Natural killer cell (primary cell): Measurements from ENCODE around the gene LCNL1. TPM values are rescaled to one million over a fixed set of nuclear protein-coding genes. Genes with fewer than 3 reads are reported as not detected.

Source experiments
- ATAC-seq, 3 donors: fragments of 150-1000 bp in 2 of 3; fragments of 200-7000 bp in 1 of 3; cut with Tn5 transposase; 1 replicate in 1 of 3; 2 replicates in 2 of 3; pipeline ENCODE4 v1.10.0; 2021; ENCODE audit warnings: mild to moderate bottlenecking in 2 of 3, moderate library complexity in 2 of 3
- DNase-seq, 2 donors: peaks; one replicate each; pipeline versions ENCODE4 v3.0.0 to v3.0.0-alpha.2; 2013 to 2021; ENCODE audit warnings: mixed read lengths in 1 of 2
- H3K27ac ChIP-seq: one replicate; pipeline ENCODE4 v1.5.1; 2013; ENCODE audit warnings: mild to moderate bottlenecking, low read length
- H3K27me3 ChIP-seq: one replicate; pipeline ENCODE4 v1.6.1; 2013; ENCODE audit warnings: low read length; ENCODE audit not compliant: control insufficient read depth, insufficient read depth
- H3K36me3 ChIP-seq: one replicate; pipeline ENCODE4 v1.6.1; 2013; ENCODE audit warnings: low read length; ENCODE audit not compliant: control insufficient read depth, insufficient read depth
- H3K4me1 ChIP-seq: one replicate; pipeline ENCODE4 v1.6.1; 2013; ENCODE audit warnings: low read length; ENCODE audit not compliant: control insufficient read depth, insufficient read depth
- H3K4me3 ChIP-seq: one replicate; pipeline ENCODE4 v1.5.1; 2013; ENCODE audit warnings: low read length
- H3K9me3 ChIP-seq: one replicate; pipeline ENCODE4 v1.6.1; 2013; ENCODE audit warnings: low read length; ENCODE audit not compliant: control insufficient read depth, insufficient read depth
- H3K27ac Mint-ChIP-seq, 2 donors: one replicate each; pipeline ENCODE4 v1.8.0; 2022; ENCODE audit warnings: mild to moderate bottlenecking in 2 of 2, mixed read lengths in 2 of 2, moderate library complexity in 1 of 2
- H3K27me3 Mint-ChIP-seq, 2 donors: one replicate each; pipeline ENCODE4 v1.8.0; 2022; ENCODE audit warnings: low read depth in 2 of 2, mixed read lengths in 2 of 2
- H3K36me3 Mint-ChIP-seq: one replicate; pipeline ENCODE4 v1.8.0; 2022; ENCODE audit warnings: mixed read lengths
- H3K4me1 Mint-ChIP-seq, 2 donors: one replicate each; pipeline ENCODE4 v1.8.0; 2022; ENCODE audit warnings: mixed read lengths in 2 of 2
- H3K4me3 Mint-ChIP-seq: one replicate; pipeline ENCODE4 v1.8.0; 2022; ENCODE audit warnings: mild to moderate bottlenecking, moderate library complexity, mixed read lengths
- H3K9me3 Mint-ChIP-seq, 2 donors: one replicate each; pipeline ENCODE4 v1.8.0; 2022; ENCODE audit warnings: mixed read lengths in 2 of 2
- CTCF ChIP-seq: fragments of 200-600 bp; IDR thresholded peaks from one replicate; pipeline ENCODE4 v1.8.0; 2022; ENCODE audit warnings: antibody characterized with exemption
- WGBS: methylation state at CpG from one replicate; pipeline ENCODE4 v1.1.7; 2013; ENCODE audit warnings: missing lambda C conversion rate; ENCODE audit not compliant: insufficient coverage; 5-methylcytosine and 5-hydroxymethylcytosine counted together
- intact Hi-C: fragments of 100-400 bp; cut with micrococcal nuclease; formaldehyde crosslinking; loops from one replicate; pipeline ENCODE4 v1.14.2; 2022
- total RNA-seq, 4 donors: library from RNA; stranded (reverse); fragments of 120-200 nt in 1 of 4; gene quantifications; one replicate each; pipeline versions ENCODE4 v1.2.3 to v1.2.4, GENCODE V29; 2013 to 2022

The LCNL1 gene
- total RNA-seq, 3 donors from 2014 or later (not counting 1 experiment from before 2014, with no cell fraction given), result 4.9 to 8.4 (median 8.2) TPM

DNA sequence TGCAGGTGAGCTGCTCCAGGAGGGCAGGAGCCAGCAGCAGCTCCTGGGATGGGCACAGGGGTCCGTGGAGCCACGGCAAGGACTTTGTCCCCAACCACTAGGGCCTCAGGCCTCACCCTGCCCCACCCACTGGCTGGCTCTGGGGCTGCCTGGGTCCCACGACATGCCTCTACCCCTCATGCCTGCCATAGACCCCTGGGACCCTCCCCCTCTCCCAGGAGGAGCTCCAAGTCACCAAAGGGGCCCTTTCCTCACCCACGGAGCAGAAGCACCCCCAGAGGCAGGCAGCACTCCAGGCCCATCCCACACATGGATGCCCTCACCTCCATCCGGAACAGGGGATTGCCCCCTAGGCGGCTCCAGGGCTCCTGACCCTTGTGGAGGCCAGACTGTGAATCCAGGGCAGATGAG, 38.8 kb downstream of the LCNL1 start:
- ATAC-seq (no peak), DNase-seq (no peak)
- Histone ChIP-seq H3K27me3 (no peaks in the 10 kb centered on the region), H3K9me3 (no peaks in the 10 kb centered on the region), H3K36me3 (peaks cover 40% of the 10 kb centered on the region), H3K4me3 (no peak overlapping the region), H3K4me1 (peaks cover 29% of the 10 kb centered on the region), H3K27ac (no peak overlapping the region)
- no peaks in the 10 kb centered on the region for H3K27me3 Mint-ChIP-seq
- no peak for TF ChIP-seq CTCF
- H3K4me1 Mint-ChIP-seq, result peaks cover under 1 to 22% of the 10 kb centered on the region in 2 donors
- 95% methylated on average over 6 of the region's 6 CpGs for WGBS
- no peaks in the 10 kb centered on the region for H3K36me3 Mint-ChIP-seq
- peak overlapping the region in 1 of 2 donors; percentile 72 for H3K27ac Mint-ChIP-seq
- no peaks in the 10 kb centered on the region for H3K9me3 Mint-ChIP-seq
- intact Hi-C loops, result no loop called here
- no peak overlapping the region for H3K4me3 Mint-ChIP-seq

- peak overlapping the region in 1 of 2 donors; percentile 72 for H3K27ac Mint-ChIP-seq
Observed at GRCh38 chr9:137021979-137022661, 39.3 kb downstream of the LCNL1 start.

DNA sequence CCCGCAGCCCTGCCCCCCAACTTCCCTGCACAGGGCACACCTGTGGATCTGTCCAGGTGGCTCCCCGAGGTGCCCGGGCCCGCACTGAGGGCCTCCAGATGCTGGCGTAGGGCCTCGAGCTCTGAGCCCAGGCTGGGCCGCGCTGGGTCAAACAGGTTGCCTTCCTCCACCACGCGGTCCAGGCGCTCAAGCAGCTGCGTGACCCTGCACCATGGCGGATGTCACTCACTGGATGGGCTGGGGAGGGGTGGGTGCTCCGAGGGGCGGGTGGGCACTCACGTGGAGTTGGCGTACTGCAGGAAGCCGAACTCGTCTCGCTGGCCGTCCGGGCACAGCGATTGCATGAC, 39.8 kb downstream of the LCNL1 start:
- Mint-ChIP-seq H3K27me3 (no peaks in the 10 kb centered on the region), H3K27ac (no peak overlapping the region), H3K4me3 (no peak overlapping the region), H3K4me1 (peaks cover 9 to 31% of the 10 kb centered on the region in 2 donors), H3K9me3 (no peaks in the 10 kb centered on the region), H3K36me3 (no peaks in the 10 kb centered on the region)
- no peak overlapping the region for H3K4me3 ChIP-seq
- no peaks in the 10 kb centered on the region for H3K9me3 ChIP-seq
- peaks cover 30% of the 10 kb centered on the region for H3K36me3 ChIP-seq
- no peak for ATAC-seq
- H3K27ac ChIP-seq, result no peak overlapping the region
- intact Hi-C loops, result no loop called here
- peaks cover 40% of the 10 kb centered on the region for H3K4me1 ChIP-seq
- 92% methylated on average over 23 of the region's 23 CpGs for WGBS
- no peaks in the 10 kb centered on the region for H3K27me3 ChIP-seq
- no peak for TF ChIP-seq CTCF
- no peak for DNase-seq

More at GRCh38 chr9:137021979-137022661, 39.3 kb downstream of the LCNL1 start:
- H3K9me3 Mint-ChIP-seq, result no peaks in the 10 kb centered on the region
- Histone ChIP-seq H3K9me3 (no peaks in the 10 kb centered on the region), H3K4me1 (peaks cover 35% of the 10 kb centered on the region), H3K27me3 (no peaks in the 10 kb centered on the region), H3K36me3 (peaks cover 35% of the 10 kb centered on the region), H3K27ac (no peak overlapping the region), H3K4me3 (no peak overlapping the region)
- peak; percentile 86 to 92 (median 91) for ATAC-seq
- intact Hi-C loops, result no loop called here
- no peak overlapping the region for H3K4me3 Mint-ChIP-seq
- 72% methylated on average over 30 of the region's 30 CpGs for WGBS
- no peaks in the 10 kb centered on the region for H3K36me3 Mint-ChIP-seq
- TF ChIP-seq CTCF, result no peak
- peaks cover 6 to 28% of the 10 kb centered on the region in 2 donors for H3K4me1 Mint-ChIP-seq
- no peaks in the 10 kb centered on the region for H3K27me3 Mint-ChIP-seq
- DNase-seq, result peak; percentile 49 to 85

- Histone ChIP-seq H3K36me3 (peaks cover 24% of the 10 kb centered on the region), H3K4me1 (peaks cover 40% of the 10 kb centered on the region), H3K27me3 (no peaks in the 10 kb centered on the region), H3K4me3 (no peak overlapping the region), H3K9me3 (no peaks in the 10 kb centered on the region), H3K27ac (no peak overlapping the region)
- Mint-ChIP-seq H3K4me3 (no peak overlapping the region), H3K36me3 (no peaks in the 10 kb centered on the region), H3K9me3 (no peaks in the 10 kb centered on the region), H3K27me3 (no peaks in the 10 kb centered on the region), H3K27ac (no peak overlapping the region), H3K4me1 (peaks cover 9 to 31% of the 10 kb centered on the region in 2 donors)
- DNase-seq (no peak), ATAC-seq (no peak)
- intact Hi-C loops, result no loop called here
- WGBS, result 95% methylated on average over 7 of the region's 7 CpGs
- TF ChIP-seq CTCF, result no peak
Observed at GRCh38 chr9:137023157-137023556, 40.4 kb downstream of the LCNL1 start.
